GM18505 (cell line): Measurements from ENCODE around the gene MRPS14.

Source experiments
- ATAC-seq: cut with Tn5 transposase; IDR thresholded peaks from one replicate; pipeline ENCODE4 v1.9.1; 2021; ENCODE audit not compliant: unreplicated experiment
- POLR2A ChIP-seq: IDR thresholded peaks from 4 replicates; pipeline ENCODE4 v1.6.1; 2011; ENCODE audit warnings: borderline replicate concordance; ENCODE audit not compliant: insufficient read depth, insufficient read length; ENCODE audit errors: extremely low read depth

Gene MRPS14

GRCh38 chr1:175002910-175003517 lies 20.2 kb downstream of the MRPS14 start:
- no peak for TF ChIP-seq POLR2A
- ATAC-seq = no peak

GRCh38 chr1:175000697-175001187 lies 22.5 kb downstream of the MRPS14 start:
- no peak for TF ChIP-seq POLR2A
- ATAC-seq = no peak

DNA sequence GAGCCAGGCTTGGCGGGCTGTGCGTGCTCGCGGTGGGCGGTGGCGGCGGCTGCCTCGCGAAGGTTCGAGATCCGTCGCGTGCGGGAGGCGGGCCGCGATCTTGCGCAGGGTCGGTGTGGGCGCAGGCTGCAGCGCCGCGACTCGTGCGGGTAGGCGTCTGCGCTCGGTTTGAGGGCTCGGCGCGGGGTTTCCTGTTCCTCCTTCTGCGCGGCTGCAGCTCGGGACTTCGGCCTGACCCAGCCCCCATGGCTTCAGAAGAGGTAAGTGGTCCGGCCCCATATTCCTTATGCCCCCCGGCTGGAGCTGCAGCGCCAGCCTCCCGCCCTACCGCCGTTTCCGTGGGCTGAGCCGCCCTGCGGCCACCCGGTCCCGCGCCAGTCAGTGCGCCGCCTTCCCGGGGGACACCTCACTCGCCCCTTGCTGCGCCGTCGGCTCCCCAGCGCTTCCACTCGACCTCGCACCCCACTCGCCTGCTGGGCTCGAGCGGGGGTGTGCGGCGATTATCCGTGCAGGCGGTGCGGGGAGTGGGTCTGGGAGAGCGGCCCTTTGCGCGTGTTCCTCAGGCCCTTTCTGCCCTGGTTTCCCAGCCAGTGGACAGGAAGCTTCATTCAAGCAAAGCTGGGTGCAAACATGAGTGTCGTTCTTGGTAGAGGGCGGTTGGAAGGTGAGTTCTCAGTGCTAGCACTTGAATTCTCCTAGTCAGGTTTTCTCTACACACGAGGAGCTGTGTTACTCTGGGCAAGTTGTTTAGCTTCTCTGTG lies 23.1 kb downstream of the MRPS14 start, which contains the start of gene CACYBP:
Gene CACYBP, plus strand, starts transcription at position 12 of the 761 bp plus-strand sequence. Its CDS starts 234 bp downstream, at position 246.
- peak; percentile 12 for ATAC-seq
- TF ChIP-seq POLR2A = no peak

- TF ChIP-seq POLR2A = peak; percentile 98
- peak; percentile 73 for ATAC-seq
These were observed 23.8 kb downstream of the MRPS14 start for GRCh38 chr1:174999216-174999935.

DNA sequence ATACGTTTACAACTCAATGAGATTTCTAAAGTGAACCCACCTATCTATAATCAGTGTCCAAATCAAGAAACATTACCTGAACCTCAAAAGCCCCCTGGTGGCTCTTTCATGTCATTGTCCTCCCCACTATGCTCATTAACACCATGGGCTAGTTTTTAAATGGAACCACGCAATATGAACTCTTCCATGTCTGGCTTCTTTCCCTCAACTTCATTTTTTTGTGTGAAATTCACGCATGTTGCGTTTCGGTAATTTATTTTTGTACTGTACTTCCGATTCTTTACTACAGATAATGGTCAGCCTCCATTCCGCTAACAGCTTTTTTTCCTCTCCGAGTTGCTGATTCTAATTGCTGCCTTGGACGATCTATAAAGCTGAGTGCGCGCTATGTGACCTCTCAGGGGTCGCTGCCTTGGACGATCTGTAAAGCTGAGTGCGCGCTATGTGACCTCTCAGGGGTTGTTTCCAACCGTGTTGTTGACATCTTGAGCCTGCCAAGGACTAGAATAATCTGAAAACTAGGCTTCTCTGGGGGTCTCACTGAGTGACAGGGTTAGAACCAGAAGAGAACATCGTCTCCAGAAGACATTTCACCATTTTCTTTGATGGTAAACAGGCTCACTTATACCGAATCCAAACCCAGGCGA lies 24.5 kb downstream of the MRPS14 start:
- no peak for TF ChIP-seq POLR2A
- ATAC-seq = peak; percentile 0

- no peak for TF ChIP-seq POLR2A
- ATAC-seq = no peak
These were observed 26.2 kb downstream of the MRPS14 start for GRCh38 chr1:174997041-174997440.

- no peak for ATAC-seq
- TF ChIP-seq POLR2A = no peak
These were observed 26.7 kb downstream of the MRPS14 start for GRCh38 chr1:174996476-174996875.

- no peak for ATAC-seq
- TF ChIP-seq POLR2A = no peak
These were observed 27.3 kb downstream of the MRPS14 start for GRCh38 chr1:174995916-174996315.

GRCh38 chr1:174995121-174995520 lies 28.1 kb downstream of the MRPS14 start:
- no peak for TF ChIP-seq POLR2A
- ATAC-seq = no peak

- no peak for ATAC-seq
- no peak for TF ChIP-seq POLR2A
These were observed 31.8 kb downstream of the MRPS14 start for GRCh38 chr1:174991473-174991872.

DNA sequence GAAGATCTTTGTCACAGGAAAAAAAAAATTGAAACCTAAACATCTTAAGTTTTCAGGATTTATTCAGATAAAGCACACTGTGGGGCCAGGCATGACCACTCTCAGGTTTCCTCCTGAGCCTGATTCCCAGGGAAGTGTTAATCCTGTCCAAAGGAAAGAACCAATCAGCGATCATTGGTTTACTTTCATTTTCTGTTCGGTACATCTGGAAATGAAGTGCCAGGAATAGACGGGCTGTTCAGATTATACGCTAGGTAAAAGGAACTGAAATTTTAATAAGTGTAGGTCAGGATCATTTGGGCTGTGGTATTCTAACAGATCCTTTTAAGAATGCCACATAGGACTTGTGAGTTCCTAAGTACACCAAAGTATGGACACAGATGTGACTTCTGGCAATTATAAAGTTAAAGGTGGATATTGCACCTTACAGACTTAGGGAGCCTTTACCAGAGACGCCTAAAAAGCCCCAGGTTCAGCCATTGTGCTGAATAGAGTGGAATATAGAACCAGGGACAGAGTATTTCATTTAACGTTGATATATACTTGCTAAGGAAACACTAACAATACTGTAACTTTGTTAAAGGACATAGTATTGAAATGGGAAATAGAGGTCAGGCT lies 32.7 kb downstream of the MRPS14 start:
- no peak for ATAC-seq
- TF ChIP-seq POLR2A = no peak

DNA sequence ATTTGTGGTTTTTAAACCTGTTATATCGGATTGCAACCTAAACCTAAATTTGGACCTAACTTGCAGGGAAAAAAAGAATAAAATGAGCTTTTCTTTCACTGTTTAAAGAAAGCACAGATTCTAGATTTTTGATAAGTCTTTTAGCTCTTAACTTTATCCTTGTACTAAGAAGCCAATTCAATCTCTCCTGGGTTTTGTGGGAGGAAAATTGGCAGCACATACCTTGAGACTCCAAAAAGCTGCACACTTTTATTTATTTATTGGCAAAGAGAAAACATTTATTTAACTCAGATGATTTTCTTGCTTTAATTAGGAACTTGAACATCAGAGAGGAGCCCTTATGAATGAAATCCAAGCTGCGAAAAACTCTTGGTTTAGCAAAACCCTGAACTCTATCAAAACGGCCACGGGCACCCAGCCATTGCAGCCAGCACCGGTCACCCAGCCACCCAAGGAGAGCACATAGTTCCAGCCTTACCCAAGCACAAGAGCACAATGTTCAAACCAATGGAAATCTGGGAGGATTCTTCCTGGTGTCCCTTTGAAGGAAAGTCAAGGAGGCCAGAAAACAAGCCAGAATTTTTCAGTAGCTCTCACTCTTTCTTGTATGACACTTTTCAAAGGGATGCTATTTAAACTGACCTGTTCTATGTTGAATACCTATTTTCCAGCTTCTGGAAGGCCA lies 33.5 kb downstream of the MRPS14 start:
- no peak for TF ChIP-seq POLR2A
- ATAC-seq = no peak

GRCh38 chr1:174988986-174989385 lies 34.2 kb downstream of the MRPS14 start:
- TF ChIP-seq POLR2A = no peak
- no peak for ATAC-seq

GRCh38 chr1:174988539-174988938 lies 34.7 kb downstream of the MRPS14 start:
- no peak for TF ChIP-seq POLR2A
- no peak for ATAC-seq
